HG03378 (cell line): ENCODE data around the gene TMEM126A.
A peak's percentile ranks its signal among the peaks of the same experiment; 100 is the strongest.

ENCODE experiments used
- ATAC-seq: cut with Tn5 transposase; IDR thresholded peaks from one replicate; pipeline ENCODE4 v1.9.1; 2021; ENCODE audit warnings: mild to moderate bottlenecking, moderate library complexity; ENCODE audit not compliant: unreplicated experiment

The TMEM126A gene

DNA sequence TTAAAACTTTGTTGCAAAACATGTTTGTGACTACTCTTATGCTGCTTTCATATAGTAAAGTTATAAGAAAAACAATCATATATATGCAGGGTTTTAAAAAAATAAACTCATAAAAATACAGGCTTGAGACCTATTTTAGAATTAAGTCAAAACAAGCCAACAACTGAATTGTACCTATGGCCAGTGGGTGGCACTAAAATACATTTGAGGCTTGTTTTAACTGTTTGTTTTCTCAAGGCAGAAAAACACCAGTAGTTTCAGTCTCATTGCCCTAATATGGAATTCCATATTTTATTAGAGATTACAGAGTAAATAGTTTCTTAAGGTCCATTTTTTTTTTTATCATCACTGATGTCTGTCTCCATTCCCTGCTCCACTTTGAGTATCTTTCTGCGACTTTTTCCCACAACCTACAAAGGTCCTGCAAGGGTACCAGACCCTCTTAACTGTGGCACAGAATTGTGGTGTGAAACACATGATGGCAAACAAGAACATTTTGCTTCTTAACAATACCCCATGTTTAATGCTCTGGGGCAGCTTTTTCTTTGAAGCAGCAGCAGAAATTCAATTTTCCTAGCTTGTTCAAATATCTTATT, 46.7 kb downstream of the TMEM126A start:
- peak; percentile 43 for ATAC-seq

- ATAC-seq = no peak
Measured at GRCh38 chr11:85695546-85695945, 47.8 kb downstream of the TMEM126A start.

GRCh38 chr11:85697747-85698146, 50.0 kb downstream of the TMEM126A start:
- ATAC-seq = no peak

GRCh38 chr11:85698195-85698594, 50.4 kb downstream of the TMEM126A start:
- ATAC-seq = no peak

GRCh38 chr11:85699957-85700741, 52.4 kb downstream of the TMEM126A start:
- peak; percentile 93 for ATAC-seq

DNA sequence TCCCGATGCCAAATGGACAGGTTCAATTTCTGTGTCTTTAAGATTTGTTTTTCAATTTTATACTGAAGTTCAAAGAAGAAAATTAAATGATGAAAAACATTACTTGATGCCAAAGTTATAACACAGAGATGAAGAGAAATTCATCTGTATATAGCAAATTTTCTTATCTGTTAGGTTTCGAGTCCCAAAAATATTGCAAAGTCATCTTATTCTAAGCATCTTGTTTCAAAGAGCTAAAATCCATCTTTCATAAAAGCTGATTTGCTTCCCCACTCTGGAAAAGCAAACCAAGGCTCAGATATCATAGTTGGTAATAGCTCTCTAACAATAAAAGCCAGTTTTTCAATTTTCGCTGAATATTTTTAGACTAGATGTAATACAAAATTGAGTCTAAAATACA, 57.2 kb downstream of the TMEM126A start:
- no peak for ATAC-seq

- no peak for ATAC-seq
Measured at GRCh38 chr11:85705800-85706199, 58.0 kb downstream of the TMEM126A start.
